ENCODE measurements around the gene COL4A5. TPM values are rescaled to one million over a fixed set of nuclear protein-coding genes. Genes with fewer than 3 reads are reported as not detected.
A peak's percentile ranks its signal among the peaks of the same experiment; 100 is the strongest.

The COL4A5 gene
- total RNA-seq, 1 experiment from 2014 or later, result 29.4 TPM

DNA sequence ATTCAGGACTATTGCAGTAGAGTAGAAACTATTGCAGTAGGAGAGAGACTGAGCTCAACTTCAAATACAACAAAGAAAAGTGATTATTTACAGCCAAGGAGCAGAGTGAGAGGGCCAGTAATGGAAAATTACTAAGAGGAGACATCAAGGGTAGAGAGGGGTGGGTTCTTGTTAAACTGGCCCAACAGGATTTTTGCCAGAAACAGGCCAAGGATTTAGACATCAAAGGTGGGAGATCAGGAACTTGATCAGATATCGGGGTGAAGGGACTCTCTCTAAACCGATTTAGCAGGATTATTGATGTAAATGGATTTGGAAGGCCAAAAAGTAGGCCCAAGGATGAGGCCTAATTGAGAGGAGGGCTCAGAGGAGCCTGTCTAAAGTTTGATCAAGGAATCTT, 231.9 kb downstream of the COL4A5 start:
- Histone ChIP-seq H3K36me3 (ENCODE audit: control insufficient read depth in 1 of 2, insufficient read depth in 2 of 2, low read length in 2 of 2) (no peaks in the 10 kb centered on the region), H3K79me2 (ENCODE audit: insufficient read depth, low read length) (no peaks in the 10 kb centered on the region), H3K4me1 (ENCODE audit: control insufficient read depth in 1 of 2, insufficient read depth in 2 of 2, low read length in 2 of 2) (no peaks in the 10 kb centered on the region), H3K27ac (ENCODE audit: low read depth, low read length) (no peak overlapping the region), H3K27me3 (ENCODE audit: insufficient read depth, low read length) (no peaks in the 10 kb centered on the region), H3K4me2 (ENCODE audit: low read length) (no peak overlapping the region), H3K9me2 (ENCODE audit: insufficient read depth) (no peaks in the 10 kb centered on the region), H4K20me1 (ENCODE audit: insufficient read depth) (no peaks in the 10 kb centered on the region), H3K9me3 (ENCODE audit: control insufficient read depth in 1 of 2, insufficient read depth in 1 of 2, low read depth in 1 of 2, low read length in 2 of 2) (no peaks in the 10 kb centered on the region), H2AFZ (ENCODE audit: low read depth, low read length, poor library complexity, severe bottlenecking) (no peak overlapping the region), H3K9ac (ENCODE audit: low read length) (no peak overlapping the region), H3K4me3 (replicated peaks in 1 of 2; ENCODE audit: low read depth in 1 of 2, low read length in 2 of 2) (no peak overlapping the region)
- RAD21 ChIA-PET (ENCODE audit: low non-redundant PET in 1 of 2, low total read pairs in 2 of 2, uncharacterized antibody in 2 of 2, unreplicated experiment in 2 of 2), result no interaction called here
- intact Hi-C loops (cut with micrococcal nuclease), result no loop called here
- no peak for DNase-seq (ENCODE audit: low read depth, low spot score)
- POLR2A ChIA-PET, result no interaction called here
- ATAC-seq, result no peak
- CTCF ChIA-PET, result no interaction called here
- no TSS peak for BruUV-seq (replicated peaks)
- no peak for TF ChIP-seq ELF1 (IDR thresholded peaks at IDR 0.05; ENCODE audit: borderline replicate concordance, low read depth)
- TF ChIP-seq TCF7L2 (IDR thresholded peaks at IDR 0.05; ENCODE audit: borderline replicate concordance, extremely low read depth, insufficient read depth, insufficient read length), result no peak
- TF ChIP-seq EZH2phosphoT487 (IDR thresholded peaks at IDR 0.05; ENCODE audit: borderline replicate concordance), result no peak
- TF ChIP-seq ZNF274 (IDR thresholded peaks at IDR 0.05; ENCODE audit: low read depth, low read length), result no peak
- TF ChIP-seq CBX3 (IDR thresholded peaks at IDR 0.05; ENCODE audit: low read depth), result no peak

DNA sequence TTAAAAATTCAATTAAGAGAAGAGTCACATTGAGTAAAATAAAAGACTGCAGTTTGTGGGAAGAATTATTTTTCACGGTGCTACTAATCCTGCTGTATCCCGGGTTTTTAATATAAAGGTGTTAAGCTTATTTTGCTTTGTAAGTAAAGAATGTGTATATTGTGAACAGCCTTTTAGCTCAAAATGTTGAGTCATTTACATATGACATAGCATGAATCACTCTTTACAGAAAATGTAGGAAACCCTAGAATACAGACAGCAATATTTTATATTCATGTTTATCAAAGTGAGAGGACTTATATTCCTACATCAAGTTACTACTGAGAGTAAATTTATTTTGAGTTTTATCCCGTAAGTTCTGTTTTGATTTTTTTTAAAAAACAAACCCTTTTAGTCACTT, 257.1 kb downstream of the COL4A5 start:
- ChIA-PET POLR2A (no interaction called here), RAD21 (ENCODE audit: low non-redundant PET in 1 of 2, low total read pairs in 2 of 2, uncharacterized antibody in 2 of 2, unreplicated experiment in 2 of 2) (no interaction called here), CTCF (no interaction called here)
- no peak overlapping the region for H3K4me3 ChIP-seq (replicated peaks in 1 of 2; ENCODE audit: low read depth in 1 of 2, low read length in 2 of 2)
- H3K9me2 ChIP-seq (ENCODE audit: insufficient read depth), result no peaks in the 10 kb centered on the region
- no peak overlapping the region for H3K27ac ChIP-seq (ENCODE audit: low read depth, low read length)
- DNase-seq (ENCODE audit: low read depth, low spot score) (no peak), ATAC-seq (no peak)
- BruUV-seq (replicated peaks), result TSS peak; percentile 23
- no peaks in the 10 kb centered on the region for H3K36me3 ChIP-seq (ENCODE audit: control insufficient read depth in 1 of 2, insufficient read depth in 2 of 2, low read length in 2 of 2)
- H2AFZ ChIP-seq (ENCODE audit: low read depth, low read length, poor library complexity, severe bottlenecking), result no peak overlapping the region
- H4K20me1 ChIP-seq (ENCODE audit: insufficient read depth), result no peaks in the 10 kb centered on the region
- intact Hi-C loops (cut with micrococcal nuclease), result no loop called here
- TF ChIP-seq CEBPB (IDR thresholded peaks at IDR 0.05; ENCODE audit: low read depth), result no peak
- no peak for TF ChIP-seq FOSL1 (IDR thresholded peaks at IDR 0.05; ENCODE audit: low read depth)
- TF ChIP-seq, protein P1, sequence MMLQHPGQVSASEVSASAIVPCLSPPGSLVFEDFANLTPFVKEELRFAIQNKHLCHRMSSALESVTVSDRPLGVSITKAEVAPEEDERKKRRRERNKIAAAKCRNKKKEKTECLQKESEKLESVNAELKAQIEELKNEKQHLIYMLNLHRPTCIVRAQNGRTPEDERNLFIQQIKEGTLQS (IDR thresholded peaks at IDR 0.05), result no peak
- TF ChIP-seq JUND (IDR thresholded peaks at IDR 0.05), result no peak
- TF ChIP-seq TCF7L2 (IDR thresholded peaks at IDR 0.05; ENCODE audit: borderline replicate concordance, extremely low read depth, insufficient read depth, insufficient read length), result no peak
- no peak for TF ChIP-seq SP1 (IDR thresholded peaks at IDR 0.05; ENCODE audit: low read depth)
- TF ChIP-seq, protein P2, sequence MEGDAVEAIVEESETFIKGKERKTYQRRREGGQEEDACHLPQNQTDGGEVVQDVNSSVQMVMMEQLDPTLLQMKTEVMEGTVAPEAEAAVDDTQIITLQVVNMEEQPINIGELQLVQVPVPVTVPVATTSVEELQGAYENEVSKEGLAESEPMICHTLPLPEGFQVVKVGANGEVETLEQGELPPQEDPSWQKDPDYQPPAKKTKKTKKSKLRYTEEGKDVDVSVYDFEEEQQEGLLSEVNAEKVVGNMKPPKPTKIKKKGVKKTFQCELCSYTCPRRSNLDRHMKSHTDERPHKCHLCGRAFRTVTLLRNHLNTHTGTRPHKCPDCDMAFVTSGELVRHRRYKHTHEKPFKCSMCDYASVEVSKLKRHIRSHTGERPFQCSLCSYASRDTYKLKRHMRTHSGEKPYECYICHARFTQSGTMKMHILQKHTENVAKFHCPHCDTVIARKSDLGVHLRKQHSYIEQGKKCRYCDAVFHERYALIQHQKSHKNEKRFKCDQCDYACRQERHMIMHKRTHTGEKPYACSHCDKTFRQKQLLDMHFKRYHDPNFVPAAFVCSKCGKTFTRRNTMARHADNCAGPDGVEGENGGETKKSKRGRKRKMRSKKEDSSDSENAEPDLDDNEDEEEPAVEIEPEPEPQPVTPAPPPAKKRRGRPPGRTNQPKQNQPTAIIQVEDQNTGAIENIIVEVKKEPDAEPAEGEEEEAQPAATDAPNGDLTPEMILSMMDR (IDR thresholded peaks at IDR 0.05 in 2 of 3, conservative IDR thresholded peaks at IDR 0.05 in 1 of 3; ENCODE audit: borderline replicate concordance in 1 of 3, insufficient read depth in 1 of 3, low read depth in 2 of 3, low read length in 2 of 3), result no peak
- no peak for TF ChIP-seq POLR2AphosphoS5 (IDR thresholded peaks at IDR 0.05; ENCODE audit: low read depth, low read length)
- no peak for TF ChIP-seq ELF1 (IDR thresholded peaks at IDR 0.05; ENCODE audit: borderline replicate concordance, low read depth)
- TF ChIP-seq EZH2phosphoT487 (IDR thresholded peaks at IDR 0.05; ENCODE audit: borderline replicate concordance), result no peak
- no peak for TF ChIP-seq ZNF274 (IDR thresholded peaks at IDR 0.05; ENCODE audit: low read depth, low read length)
- H3K9me3 ChIP-seq (ENCODE audit: control insufficient read depth in 1 of 2, insufficient read depth in 1 of 2, low read depth in 1 of 2, low read length in 2 of 2), result no peaks in the 10 kb centered on the region
- H3K4me2 ChIP-seq (ENCODE audit: low read length), result no peak overlapping the region
- H3K9ac ChIP-seq (ENCODE audit: low read length), result no peak overlapping the region
- no peaks in the 10 kb centered on the region for H3K79me2 ChIP-seq (ENCODE audit: insufficient read depth, low read length)
- H3K4me1 ChIP-seq (ENCODE audit: control insufficient read depth in 1 of 2, insufficient read depth in 2 of 2, low read length in 2 of 2), result no peaks in the 10 kb centered on the region
- H3K27me3 ChIP-seq (ENCODE audit: insufficient read depth, low read length), result no peaks in the 10 kb centered on the region
